IMR-90 (cell line): Measurements from ENCODE around the gene EIF3A. TPM values are rescaled to one million over a fixed set of nuclear protein-coding genes. Genes with fewer than 3 reads are reported as not detected.

ENCODE experiments used
- ATAC-seq: fragments of 200-7000 bp; cut with Tn5 transposase; 2 replicates; pipeline ENCODE4 v1.9.1; 2020; ENCODE audit warnings: low read depth, mild to moderate bottlenecking, moderate library complexity
- BruUV-seq: library from RNA; stranded (reverse); fragments of 400-500 nt; replicated peaks from 2 replicates; lab custom pipeline; 2021; lab: Mats Ljungman, UMichigan
- CTCF ChIA-PET: fragments of 300-600 bp; formaldehyde crosslinking; extraction: SDS; loops from one replicate; lab custom pipeline; 2021; ENCODE audit warnings: antibody characterized with exemption; lab: Yijun Ruan, JAX
- POLR2A ChIA-PET: fragments of 300-600 bp; sonication (Branson Sonifier 250); formaldehyde crosslinking; loops from one replicate; lab custom pipeline; 2022; ENCODE audit warnings: antibody characterized with exemption; ENCODE audit not compliant: unreplicated experiment; lab: Charles Lee
- DNase-seq: peaks from one replicate; pipeline ENCODE4 v3.0.0; 2013
- H2AFZ ChIP-seq: replicated peaks from 2 replicates; pipeline ENCODE3; 2013; ENCODE audit warnings: low read length, mild to moderate bottlenecking; ENCODE audit not compliant: poor library complexity
- H2AK5ac ChIP-seq: 2 replicates; pipeline ENCODE4 v1.6.1; 2013; ENCODE audit warnings: low read depth, low read length, inconsistent platforms
- H2AK9ac ChIP-seq: replicated peaks from 2 replicates; pipeline ENCODE3; 2013; ENCODE audit warnings: mild to moderate bottlenecking, low read depth, low read length, moderate library complexity; ENCODE audit not compliant: poor library complexity
- H2BK120ac ChIP-seq: 2 replicates; pipeline ENCODE4 v1.6.1; 2013; ENCODE audit warnings: low read depth, low read length, inconsistent platforms
- H2BK15ac ChIP-seq: 3 replicates; pipeline ENCODE4 v1.6.1; 2013; ENCODE audit warnings: low read depth, low read length, inconsistent platforms
- H2BK20ac ChIP-seq: 2 replicates; pipeline ENCODE4 v1.6.1; 2013; ENCODE audit warnings: low read depth, mild to moderate bottlenecking, inconsistent platforms, low read length, moderate library complexity
- H2BK5ac ChIP-seq: 2 replicates; pipeline ENCODE4 v1.6.1; 2013; ENCODE audit warnings: mild to moderate bottlenecking, low read depth, low read length, inconsistent platforms; ENCODE audit not compliant: poor library complexity, severe bottlenecking
- H3K14ac ChIP-seq: replicated peaks from 2 replicates; pipeline ENCODE4 v1.6.1; 2013; ENCODE audit warnings: low read depth, low read length, inconsistent platforms
- H3K18ac ChIP-seq: 2 replicates; pipeline ENCODE4 v1.6.1; 2013; ENCODE audit warnings: low read depth, low read length, control low read depth
- H3K23ac ChIP-seq: 2 replicates; pipeline ENCODE4 v1.6.1; 2013; ENCODE audit warnings: low read depth, low read length, inconsistent platforms
- H3K27ac ChIP-seq: 2 replicates; pipeline ENCODE4 v1.5.1; 2013; ENCODE audit warnings: mild to moderate bottlenecking, control low read depth, low read length; ENCODE audit not compliant: insufficient read depth
- H3K27me3 ChIP-seq: 2 replicates; pipeline ENCODE4 v1.6.1; 2013; ENCODE audit warnings: low read length; ENCODE audit not compliant: control insufficient read depth, insufficient read depth
- H3K36me3 ChIP-seq: 2 replicates; pipeline ENCODE4 v1.6.1; 2013; ENCODE audit warnings: low read length, mixed read lengths; ENCODE audit not compliant: control insufficient read depth, insufficient read depth
- H3K4ac ChIP-seq: 2 replicates; pipeline ENCODE4 v1.6.1; 2013; ENCODE audit warnings: low read depth, low read length, inconsistent platforms
- H3K4me1 ChIP-seq: 2 replicates; pipeline ENCODE4 v1.6.1; 2013; ENCODE audit warnings: low read length, mixed read lengths; ENCODE audit not compliant: control insufficient read depth, insufficient read depth
- H3K4me2 ChIP-seq: 2 replicates; pipeline ENCODE4 v1.6.1; 2013; ENCODE audit warnings: low read depth, mild to moderate bottlenecking, control low read depth, low read length, moderate library complexity
- H3K4me3 ChIP-seq: 2 replicates; pipeline ENCODE4 v1.5.1; 2013; ENCODE audit warnings: low read depth, mild to moderate bottlenecking, control low read depth, low read length, moderate library complexity; ENCODE audit not compliant: insufficient read depth
- H3K56ac ChIP-seq: 2 replicates; pipeline ENCODE4 v1.6.1; 2013; ENCODE audit warnings: low read length, inconsistent platforms; ENCODE audit not compliant: insufficient read depth; ENCODE audit errors: extremely low read depth
- H3K79me1 ChIP-seq, 2 experiments: 2 replicates each; pipeline ENCODE4 v1.6.1; 2013; ENCODE audit warnings: low read length in 2 of 2, inconsistent platforms in 1 of 2, low read depth in 1 of 2
- H3K9ac ChIP-seq: 2 replicates; pipeline ENCODE4 v1.6.1; 2013; ENCODE audit warnings: low read depth, low read length, control low read depth
- H3K9me1 ChIP-seq: 2 replicates; pipeline ENCODE4 v1.6.1; 2013; ENCODE audit warnings: low read length, inconsistent platforms; ENCODE audit not compliant: insufficient read depth
- H3K9me3 ChIP-seq: 2 replicates; pipeline ENCODE4 v1.6.1; 2013; ENCODE audit warnings: low read length; ENCODE audit not compliant: control insufficient read depth, insufficient read depth
- H4K20me1 ChIP-seq: 2 replicates; pipeline ENCODE4 v1.6.1; 2013; ENCODE audit warnings: low read length, inconsistent platforms; ENCODE audit not compliant: insufficient read depth
- H4K5ac ChIP-seq: 2 replicates; pipeline ENCODE4 v1.6.1; 2013; ENCODE audit warnings: mild to moderate bottlenecking, low read depth, low read length, control low read depth
- H4K8ac ChIP-seq, 2 experiments: 2 replicates each; pipeline ENCODE4 v1.6.1; 2013; ENCODE audit warnings: low read depth in 2 of 2, low read length in 2 of 2, control low read depth in 1 of 2, inconsistent platforms in 1 of 2
- H4K91ac ChIP-seq: 2 replicates; pipeline ENCODE4 v1.6.1; 2013; ENCODE audit warnings: low read depth, low read length, inconsistent platforms; ENCODE audit not compliant: insufficient read depth
- CEBPB ChIP-seq: IDR thresholded peaks from 2 replicates; pipeline ENCODE4 v1.6.1; 2012; ENCODE audit warnings: low read depth, low read length, improper control_type of control experiment
- CHD1 ChIP-seq: IDR thresholded peaks from 2 replicates; pipeline ENCODE4 v1.6.1; 2012; ENCODE audit warnings: low read depth, low read length, improper control_type of control experiment
- FOS ChIP-seq: fragments of 150-350 bp; IDR thresholded peaks from 2 replicates; pipeline ENCODE4 v1.6.1; 2016; ENCODE audit warnings: low read depth, low read length
- MAFK ChIP-seq: IDR thresholded peaks from 2 replicates; pipeline ENCODE4 v1.6.1; 2012; ENCODE audit warnings: low read depth, low read length, improper control_type of control experiment
- MXI1 ChIP-seq: IDR thresholded peaks from 2 replicates; pipeline ENCODE4 v1.6.1; 2012; ENCODE audit warnings: low read depth, mild to moderate bottlenecking, low read length, moderate library complexity, borderline replicate concordance
- NFE2L2 ChIP-seq: fragments of 150-350 bp; IDR thresholded peaks from 2 replicates; pipeline ENCODE4 v1.6.1; 2016; ENCODE audit warnings: low read depth, mild to moderate bottlenecking, low read length
- POLR2A ChIP-seq: IDR thresholded peaks from 2 replicates; pipeline ENCODE4 v1.6.1; 2012; ENCODE audit warnings: mild to moderate bottlenecking, low read depth, low read length
- RAD21 ChIP-seq: IDR thresholded peaks from 2 replicates; pipeline ENCODE4 v1.6.1; 2012; ENCODE audit warnings: low read length, improper control_type of control experiment
- RCOR1 ChIP-seq: IDR thresholded peaks from 2 replicates; pipeline ENCODE4 v1.6.1; 2012; ENCODE audit warnings: mild to moderate bottlenecking, low read length, improper control_type of control experiment; ENCODE audit not compliant: insufficient replicate concordance
- SMC3 ChIP-seq: fragments of 150-350 bp; IDR thresholded peaks from 2 replicates; pipeline ENCODE4 v1.6.1; 2016; ENCODE audit warnings: low read depth, mild to moderate bottlenecking, antibody characterized with exemption, low read length, moderate library complexity
- WGBS, 2 experiments: methylation state at CpG; one replicate each; pipeline versions ENCODE4 v1.1.5 to v1.1.7; 2013; ENCODE audit warnings: missing lambda C conversion rate in 2 of 2; ENCODE audit not compliant: insufficient read length in 1 of 2; ENCODE audit errors: extremely low coverage in 2 of 2; 5-methylcytosine and 5-hydroxymethylcytosine counted together
- dilution Hi-C: fragments of 300-500 bp; cut with HindIII; formaldehyde crosslinking; loops from one replicate; pipeline ENCODE4 v1.14.3; 2018; ENCODE audit warnings: low sequenced_read_pairs; ENCODE audit not compliant: unreplicated experiment
- in situ Hi-C: fragments of 300-500 bp; cut with MboI; formaldehyde crosslinking; loops from 3 replicates; pipeline ENCODE4 v1.14.3; 2019; ENCODE audit warnings: low sequenced_read_pairs, inconsistent platforms, mixed read lengths
- intact Hi-C: fragments of 100-400 bp; cut with micrococcal nuclease; formaldehyde crosslinking; loops from 2 replicates; pipeline ENCODE4 v1.10.0; 2022
- polyA plus RNA-seq, 3 experiments: library from polyadenylated mRNA; depleted of rRNA; stranded (reverse); fragments of >200 nt; gene quantifications; 2 replicates each; pipeline ENCODE4 v1.2.3, GENCODE V29; 2012; ENCODE audit warnings: low replicate concordance in 1 of 3
- total RNA-seq: library from RNA; depleted of rRNA; stranded (reverse); fragments of >200 nt; gene quantifications from 2 replicates; pipeline ENCODE4 v1.2.3, GENCODE V29; 2012
- TF ChIP-seq, protein P1 (sequence below): fragments of 150-350 bp; IDR thresholded peaks from 2 replicates; pipeline ENCODE4 v1.6.1; 2016; ENCODE audit warnings: low read depth, mild to moderate bottlenecking, low read length, moderate library complexity, borderline replicate concordance
- TF ChIP-seq, protein P2 (sequence below): fragments of 150-350 bp; IDR thresholded peaks from 2 replicates; pipeline ENCODE4 v1.6.1; 2017; ENCODE audit warnings: mild to moderate bottlenecking, antibody characterized with exemption, low read length, low read depth
- TF ChIP-seq, protein P3 (sequence below): conservative IDR thresholded peaks from 2 replicates; pipeline ENCODE4 v1.5.1; 2012; ENCODE audit warnings: mild to moderate bottlenecking, low read depth, low read length, improper control_type of control experiment

EIF3A gene
- total and polyA plus RNA-seq, 2 of the 4 experiments (the other 2 are of a cell fraction): 49.6 to 145 TPM

DNA sequence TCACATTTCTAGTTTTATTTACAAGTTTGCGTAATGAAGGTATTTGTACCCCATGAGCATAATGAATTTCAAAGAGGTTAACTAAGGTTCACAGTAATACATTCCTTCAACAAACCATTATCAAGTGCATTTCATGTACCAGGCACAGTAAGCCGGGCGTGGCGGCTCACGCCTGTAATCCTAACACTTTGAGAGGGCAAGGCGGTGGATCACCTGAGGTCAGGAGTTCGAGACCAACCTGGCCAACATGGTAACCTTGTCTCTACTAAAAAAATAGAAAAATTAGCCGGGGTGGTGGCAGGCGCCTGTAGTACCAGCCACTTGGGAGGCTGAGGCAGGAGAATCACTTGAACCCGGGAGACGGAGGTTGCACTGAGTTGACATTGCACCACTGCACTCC, 4.3 kb upstream of the EIF3A start:
- Histone ChIP-seq H3K18ac (no peak overlapping the region), H2BK20ac (no peak overlapping the region), H3K4me3 (no peak overlapping the region), H3K23ac (no peak overlapping the region), H2AFZ (no peak overlapping the region), H3K4me1 (0 out of 2 replicates have a peak, but pooled peaks cover 1% of the 10 kb centered on the region), H2BK120ac (no peak overlapping the region), H2AK9ac (no peak overlapping the region), H2AK5ac (no peak overlapping the region), H3K4me2 (no peak overlapping the region), H3K56ac (no peak overlapping the region), H3K14ac (no peak overlapping the region), H2BK15ac (no peak overlapping the region), H3K9me1 (peaks cover 4% of the 10 kb centered on the region; the same call in 1 of the 2 replicates), H3K4ac (no peak overlapping the region), H4K5ac (no peak overlapping the region), H4K20me1 (peaks cover 1% of the 10 kb centered on the region), H3K36me3 (no peaks in the 10 kb centered on the region), H3K9me3 (no peaks in the 10 kb centered on the region), H2BK5ac (no peak overlapping the region), H4K8ac (no peak overlapping the region), H3K27me3 (no peaks in the 10 kb centered on the region), H3K9ac (no peak overlapping the region), H4K91ac (no peak overlapping the region), H3K79me1 (peaks cover 0 to 6% of the 10 kb centered on the region in 2 experiments; a peak in 1 of 4 replicates), H3K27ac (no peak overlapping the region)
- in situ Hi-C loops (no loop called here), dilution Hi-C loops (no loop called here), intact Hi-C loops (no loop called here)
- TF ChIP-seq NFE2L2 (no peak), POLR2A (no peak), RAD21 (no peak), CHD1 (no peak), RCOR1 (no peak), SMC3 (no peak), CEBPB (no peak), FOS (no peak), MAFK (no peak), MXI1 (no peak)
- TF ChIP-seq, protein P1, sequence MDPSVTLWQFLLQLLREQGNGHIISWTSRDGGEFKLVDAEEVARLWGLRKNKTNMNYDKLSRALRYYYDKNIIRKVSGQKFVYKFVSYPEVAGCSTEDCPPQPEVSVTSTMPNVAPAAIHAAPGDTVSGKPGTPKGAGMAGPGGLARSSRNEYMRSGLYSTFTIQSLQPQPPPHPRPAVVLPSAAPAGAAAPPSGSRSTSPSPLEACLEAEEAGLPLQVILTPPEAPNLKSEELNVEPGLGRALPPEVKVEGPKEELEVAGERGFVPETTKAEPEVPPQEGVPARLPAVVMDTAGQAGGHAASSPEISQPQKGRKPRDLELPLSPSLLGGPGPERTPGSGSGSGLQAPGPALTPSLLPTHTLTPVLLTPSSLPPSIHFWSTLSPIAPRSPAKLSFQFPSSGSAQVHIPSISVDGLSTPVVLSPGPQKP: no peak
- TF ChIP-seq, protein P2, sequence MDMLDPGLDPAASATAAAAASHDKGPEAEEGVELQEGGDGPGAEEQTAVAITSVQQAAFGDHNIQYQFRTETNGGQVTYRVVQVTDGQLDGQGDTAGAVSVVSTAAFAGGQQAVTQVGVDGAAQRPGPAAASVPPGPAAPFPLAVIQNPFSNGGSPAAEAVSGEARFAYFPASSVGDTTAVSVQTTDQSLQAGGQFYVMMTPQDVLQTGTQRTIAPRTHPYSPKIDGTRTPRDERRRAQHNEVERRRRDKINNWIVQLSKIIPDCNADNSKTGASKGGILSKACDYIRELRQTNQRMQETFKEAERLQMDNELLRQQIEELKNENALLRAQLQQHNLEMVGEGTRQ: no peak
- TF ChIP-seq, protein P3, sequence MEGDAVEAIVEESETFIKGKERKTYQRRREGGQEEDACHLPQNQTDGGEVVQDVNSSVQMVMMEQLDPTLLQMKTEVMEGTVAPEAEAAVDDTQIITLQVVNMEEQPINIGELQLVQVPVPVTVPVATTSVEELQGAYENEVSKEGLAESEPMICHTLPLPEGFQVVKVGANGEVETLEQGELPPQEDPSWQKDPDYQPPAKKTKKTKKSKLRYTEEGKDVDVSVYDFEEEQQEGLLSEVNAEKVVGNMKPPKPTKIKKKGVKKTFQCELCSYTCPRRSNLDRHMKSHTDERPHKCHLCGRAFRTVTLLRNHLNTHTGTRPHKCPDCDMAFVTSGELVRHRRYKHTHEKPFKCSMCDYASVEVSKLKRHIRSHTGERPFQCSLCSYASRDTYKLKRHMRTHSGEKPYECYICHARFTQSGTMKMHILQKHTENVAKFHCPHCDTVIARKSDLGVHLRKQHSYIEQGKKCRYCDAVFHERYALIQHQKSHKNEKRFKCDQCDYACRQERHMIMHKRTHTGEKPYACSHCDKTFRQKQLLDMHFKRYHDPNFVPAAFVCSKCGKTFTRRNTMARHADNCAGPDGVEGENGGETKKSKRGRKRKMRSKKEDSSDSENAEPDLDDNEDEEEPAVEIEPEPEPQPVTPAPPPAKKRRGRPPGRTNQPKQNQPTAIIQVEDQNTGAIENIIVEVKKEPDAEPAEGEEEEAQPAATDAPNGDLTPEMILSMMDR: no peak
- no TSS peak for BruUV-seq
- ChIA-PET CTCF (no interaction called here), POLR2A (no interaction called here)
- ATAC-seq (no peak), DNase-seq (no peak)
- WGBS, 2 experiments: 95% methylated on average over 6 of the region's 11 CpGs; no CpG with 5 or more reads in 1 of the 2 experiments
